ENCODE data around the gene ZNHIT3. TPM values are rescaled to one million over a fixed set of nuclear protein-coding genes. Genes with fewer than 3 reads are reported as not detected.
"Not testable (repeated sequence)": the region's sequence is repeated elsewhere in the genome, so short reads cannot be mapped to it uniquely, and the experiment has no call there.

ZNHIT3 gene
- total RNA-seq, 1 donor from 2014 or later: 48.2 TPM

GRCh38 chr17:36468903-36469635 is 17.4 kb upstream of the ZNHIT3 start:
- no peak overlapping the region for H3K4me3 Mint-ChIP-seq (ENCODE audit: low read depth)
- no peaks in the 10 kb centered on the region for H3K9me3 Mint-ChIP-seq
- no peak for DNase-seq (ENCODE audit: low spot score)
- H3K4me1 Mint-ChIP-seq (ENCODE audit: low read depth): no peaks in the 10 kb centered on the region
- peaks cover 20% of the 10 kb centered on the region for H3K27me3 Mint-ChIP-seq (ENCODE audit: low read depth)
- intact Hi-C loops (cut with micrococcal nuclease): no loop called here
- no peak overlapping the region for H3K27ac Mint-ChIP-seq
- H3K36me3 Mint-ChIP-seq (ENCODE audit: low read depth): no peaks in the 10 kb centered on the region

GRCh38 chr17:36469733-36470132 is 16.7 kb upstream of the ZNHIT3 start:
- no peak for DNase-seq (ENCODE audit: low spot score)
- H3K36me3 Mint-ChIP-seq (ENCODE audit: low read depth): no peaks in the 10 kb centered on the region
- no peaks in the 10 kb centered on the region for H3K9me3 Mint-ChIP-seq
- H3K4me1 Mint-ChIP-seq (ENCODE audit: low read depth): no peaks in the 10 kb centered on the region
- H3K27ac Mint-ChIP-seq: no peak overlapping the region
- peaks cover 20% of the 10 kb centered on the region for H3K27me3 Mint-ChIP-seq (ENCODE audit: low read depth)
- intact Hi-C loops (cut with micrococcal nuclease): no loop called here
- H3K4me3 Mint-ChIP-seq (ENCODE audit: low read depth): no peak overlapping the region

- no peaks in the 10 kb centered on the region for H3K36me3 Mint-ChIP-seq (ENCODE audit: low read depth)
- H3K4me3 Mint-ChIP-seq (ENCODE audit: low read depth): no peak overlapping the region
- no peaks in the 10 kb centered on the region for H3K9me3 Mint-ChIP-seq
- peaks cover 16% of the 10 kb centered on the region for H3K27me3 Mint-ChIP-seq (ENCODE audit: low read depth)
- no peaks in the 10 kb centered on the region for H3K4me1 Mint-ChIP-seq (ENCODE audit: low read depth)
- intact Hi-C loops (cut with micrococcal nuclease): no loop called here
- no peak overlapping the region for H3K27ac Mint-ChIP-seq
- no peak for DNase-seq (ENCODE audit: low spot score)
Measured at GRCh38 chr17:36470499-36470898, 16.0 kb upstream of the ZNHIT3 start.

GRCh38 chr17:36474571-36474970 is 11.9 kb upstream of the ZNHIT3 start:
- no peaks in the 10 kb centered on the region for H3K9me3 Mint-ChIP-seq
- intact Hi-C loops (cut with micrococcal nuclease): no loop called here
- H3K36me3 Mint-ChIP-seq (ENCODE audit: low read depth): no peaks in the 10 kb centered on the region
- H3K27me3 Mint-ChIP-seq (ENCODE audit: low read depth): peaks cover 13% of the 10 kb centered on the region
- H3K4me3 Mint-ChIP-seq (ENCODE audit: low read depth): no peak overlapping the region
- no peaks in the 10 kb centered on the region for H3K4me1 Mint-ChIP-seq (ENCODE audit: low read depth)
- DNase-seq (ENCODE audit: low spot score): no peak
- no peak overlapping the region for H3K27ac Mint-ChIP-seq

GRCh38 chr17:36475346-36475970 is 11.0 kb upstream of the ZNHIT3 start:
- intact Hi-C loops (cut with micrococcal nuclease): no loop called here

GRCh38 chr17:36481829-36482228 is 4.7 kb upstream of the ZNHIT3 start:
- Mint-ChIP-seq H3K4me1 (ENCODE audit: low read depth) (peaks cover 18% of the 10 kb centered on the region), H3K4me3 (ENCODE audit: low read depth) (no peak overlapping the region), H3K9me3 (no peaks in the 10 kb centered on the region), H3K36me3 (ENCODE audit: low read depth) (peaks cover 3% of the 10 kb centered on the region), H3K27me3 (ENCODE audit: low read depth) (peaks cover 28% of the 10 kb centered on the region), H3K27ac (no peak overlapping the region)
- intact Hi-C loops (cut with micrococcal nuclease): loop anchor here (5.0 kb wide), 1 partner anchor 515 kb away; no protein-coding TSS in a partner anchor
- no peak for DNase-seq (ENCODE audit: low spot score)

More at GRCh38 chr17:36475346-36475970, 11.0 kb upstream of the ZNHIT3 start:
- Mint-ChIP-seq H3K4me3 (ENCODE audit: low read depth) (no peak overlapping the region), H3K9me3 (no peaks in the 10 kb centered on the region), H3K27ac (no peak overlapping the region), H3K4me1 (ENCODE audit: low read depth) (no peaks in the 10 kb centered on the region), H3K36me3 (ENCODE audit: low read depth) (no peaks in the 10 kb centered on the region), H3K27me3 (ENCODE audit: low read depth) (peaks cover 17% of the 10 kb centered on the region)
- no peak for DNase-seq (ENCODE audit: low spot score)

- H3K36me3 Mint-ChIP-seq (ENCODE audit: low read depth): peaks cover 8% of the 10 kb centered on the region
- no peak overlapping the region for H3K27ac Mint-ChIP-seq
- H3K27me3 Mint-ChIP-seq (ENCODE audit: low read depth): peaks cover 22% of the 10 kb centered on the region
- peak overlapping the region; percentile 27 for H3K4me3 Mint-ChIP-seq (ENCODE audit: low read depth)
- no peaks in the 10 kb centered on the region for H3K9me3 Mint-ChIP-seq
- H3K4me1 Mint-ChIP-seq (ENCODE audit: low read depth): peaks cover 18% of the 10 kb centered on the region
- DNase-seq (ENCODE audit: low spot score): peak; percentile 73
- intact Hi-C loops (cut with micrococcal nuclease): loop anchor here (5.0 kb wide), 1 partner anchor 516 kb away; no protein-coding TSS in a partner anchor
Measured at GRCh38 chr17:36482611-36483504, 3.6 kb upstream of the ZNHIT3 start.

GRCh38 chr17:36484021-36484420 is 2.5 kb upstream of the ZNHIT3 start:
- not testable (repeated sequence) for H3K4me3 Mint-ChIP-seq (ENCODE audit: low read depth); H3K9me3 Mint-ChIP-seq

GRCh38 chr17:36485027-36485426 is 1.5 kb upstream of the ZNHIT3 start:
- DNase-seq (ENCODE audit: low spot score): no peak
- H3K9me3 Mint-ChIP-seq: no peaks in the 10 kb centered on the region
- intact Hi-C loops (cut with micrococcal nuclease): no loop called here

More at GRCh38 chr17:36484021-36484420, 2.5 kb upstream of the ZNHIT3 start:
- not testable (repeated sequence) for H3K27ac Mint-ChIP-seq; DNase-seq (ENCODE audit: low spot score)
- Mint-ChIP-seq H3K4me1 (ENCODE audit: low read depth) (peaks cover 23% of the 10 kb centered on the region), H3K36me3 (ENCODE audit: low read depth) (peaks cover 12% of the 10 kb centered on the region), H3K27me3 (ENCODE audit: low read depth) (peaks cover 22% of the 10 kb centered on the region)
- intact Hi-C loops (cut with micrococcal nuclease): loop anchor here (5.0 kb wide), 1 partner anchor 517 kb away; no protein-coding TSS in a partner anchor

GRCh38 chr17:36485805-36486203 is 677 bp upstream of the ZNHIT3 start:
- H3K4me1 Mint-ChIP-seq (ENCODE audit: low read depth): peaks cover 33% of the 10 kb centered on the region
- intact Hi-C loops (cut with micrococcal nuclease): loop anchor here (1.0 kb wide), 1 partner anchor 48 kb away; the partner anchor contains the start of genes MYO19 and PIGW

More at GRCh38 chr17:36485027-36485426, 1.5 kb upstream of the ZNHIT3 start:
- no peak overlapping the region for H3K27ac Mint-ChIP-seq
- peaks cover 16% of the 10 kb centered on the region for H3K27me3 Mint-ChIP-seq (ENCODE audit: low read depth)
- peaks cover 19% of the 10 kb centered on the region for H3K36me3 Mint-ChIP-seq (ENCODE audit: low read depth)
- H3K4me1 Mint-ChIP-seq (ENCODE audit: low read depth): peaks cover 29% of the 10 kb centered on the region
- peak overlapping the region; percentile 58 for H3K4me3 Mint-ChIP-seq (ENCODE audit: low read depth)

GRCh38 chr17:36493956-36494355 is 7.5 kb downstream of the ZNHIT3 start:
- Mint-ChIP-seq H3K36me3 (ENCODE audit: low read depth) (peaks cover 68% of the 10 kb centered on the region), H3K27me3 (ENCODE audit: low read depth) (no peaks in the 10 kb centered on the region), H3K27ac (no peak overlapping the region), H3K4me1 (ENCODE audit: low read depth) (peaks cover 10% of the 10 kb centered on the region), H3K4me3 (ENCODE audit: low read depth) (no peak overlapping the region), H3K9me3 (no peaks in the 10 kb centered on the region)
- intact Hi-C loops (cut with micrococcal nuclease): no loop called here
- DNase-seq (ENCODE audit: low spot score): no peak

More at GRCh38 chr17:36485805-36486203, 677 bp upstream of the ZNHIT3 start:
- H3K9me3 Mint-ChIP-seq: no peaks in the 10 kb centered on the region
- H3K4me3 Mint-ChIP-seq (ENCODE audit: low read depth): peak overlapping the region; percentile 99
- H3K36me3 Mint-ChIP-seq (ENCODE audit: low read depth): peaks cover 23% of the 10 kb centered on the region
- H3K27ac Mint-ChIP-seq: peak overlapping the region; percentile 99
- DNase-seq (ENCODE audit: low spot score): no peak
- H3K27me3 Mint-ChIP-seq (ENCODE audit: low read depth): peaks cover 13% of the 10 kb centered on the region

- no peaks in the 10 kb centered on the region for H3K27me3 Mint-ChIP-seq (ENCODE audit: low read depth)
- peaks cover 64% of the 10 kb centered on the region for H3K36me3 Mint-ChIP-seq (ENCODE audit: low read depth)
- no peak overlapping the region for H3K27ac Mint-ChIP-seq
- intact Hi-C loops (cut with micrococcal nuclease): no loop called here
- no peak for DNase-seq (ENCODE audit: low spot score)
- H3K9me3 Mint-ChIP-seq: no peaks in the 10 kb centered on the region
- H3K4me3 Mint-ChIP-seq (ENCODE audit: low read depth): no peak overlapping the region
- peaks cover 6% of the 10 kb centered on the region for H3K4me1 Mint-ChIP-seq (ENCODE audit: low read depth)
Measured at GRCh38 chr17:36494674-36495073, 8.2 kb downstream of the ZNHIT3 start.
